Upper lobe of left lung (tissue), 4 donors: ENCODE data around the gene HOXA6.

ENCODE experiments used
- CTCF ChIP-seq, 6 experiments: fragments of 450-650 bp in 4 of 6; fragments of 200-600 bp in 2 of 6; sonication (generic) in 2 of 6; IDR thresholded peaks; one replicate each; pipeline ENCODE4 v1.5.1; 2016 to 2019; ENCODE audit warnings: antibody characterized with exemption in 6 of 6
- EP300 ChIP-seq, 4 donors: sonication (generic); formaldehyde crosslinking; IDR thresholded peaks; one replicate each; pipeline ENCODE4 v1.5.1; 2017; ENCODE audit warnings: antibody characterized with exemption in 4 of 4, control low read depth in 2 of 4
- POLR2A ChIP-seq, 4 donors: fragments of 450-650 bp; IDR thresholded peaks; one replicate each; pipeline ENCODE4 v1.5.1; 2016 to 2017; ENCODE audit warnings: antibody characterized with exemption in 4 of 4, mild to moderate bottlenecking in 2 of 4
- POLR2AphosphoS5 ChIP-seq, 2 donors: sonication (generic); formaldehyde crosslinking; IDR thresholded peaks; one replicate each; pipeline ENCODE4 v1.5.1; 2017; ENCODE audit warnings: antibody characterized with exemption in 2 of 2

- TF ChIP-seq EP300 (IDR thresholded peaks at IDR 0.05) (no peak), CTCF (IDR thresholded peaks at IDR 0.05) (no peak), POLR2A (IDR thresholded peaks at IDR 0.05) (no peak), POLR2AphosphoS5 (IDR thresholded peaks at IDR 0.05) (no peak)
Observed at GRCh38 chr7:27157702-27158431, 10.3 kb upstream of the HOXA6 start.
